Measurements from ENCODE around the gene SH3BP4. TPM values are rescaled to one million over a fixed set of nuclear protein-coding genes. Genes with fewer than 3 reads are reported as not detected.

Gene SH3BP4
- total RNA-seq, 4 donors from 2014 or later = 11.0 to 22.9 (median 18.7) TPM

DNA sequence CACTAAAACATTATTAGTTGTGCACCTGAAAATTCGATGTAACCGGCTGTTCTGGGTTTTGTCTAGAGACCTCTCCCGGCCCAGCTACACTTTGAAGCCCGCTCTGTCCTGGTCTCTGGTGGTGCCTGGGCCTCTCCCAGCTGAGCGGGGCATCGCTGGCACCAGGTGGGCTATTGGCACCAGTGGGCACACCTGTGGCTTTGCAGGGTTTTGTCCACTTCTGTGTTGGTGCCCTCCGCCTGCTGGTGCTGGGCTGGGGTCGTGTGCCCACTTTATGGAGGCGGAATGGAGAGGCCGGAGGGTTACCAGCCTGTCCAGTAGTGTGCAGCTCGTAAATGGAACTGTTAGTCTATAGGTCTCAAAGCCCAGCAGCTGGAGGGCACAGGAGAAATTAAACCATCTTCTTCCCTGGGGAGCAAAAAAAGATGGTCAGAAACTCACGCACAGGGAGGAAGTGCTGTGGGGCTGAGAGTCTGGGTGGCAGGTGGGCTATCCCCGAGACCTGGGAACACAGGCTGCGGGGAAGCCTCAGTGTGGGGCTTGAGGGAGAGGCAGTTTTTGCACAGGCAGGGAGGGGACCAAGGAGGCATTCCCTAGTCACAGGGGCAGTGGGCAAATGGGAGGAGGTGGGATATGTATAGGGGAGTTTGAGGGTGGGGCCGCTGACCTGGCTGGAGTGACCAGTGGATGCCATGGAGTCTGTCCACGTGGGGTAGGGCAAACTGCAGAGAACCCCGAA lies 30.4 kb downstream of the SH3BP4 start:
- 83 to 86% methylated on average over 7 to 15 of the region's 17 CpGs for WGBS, 2 donors
- H3K27ac ChIP-seq = peak overlapping the region; percentile 35 to 81 (median 62)

DNA sequence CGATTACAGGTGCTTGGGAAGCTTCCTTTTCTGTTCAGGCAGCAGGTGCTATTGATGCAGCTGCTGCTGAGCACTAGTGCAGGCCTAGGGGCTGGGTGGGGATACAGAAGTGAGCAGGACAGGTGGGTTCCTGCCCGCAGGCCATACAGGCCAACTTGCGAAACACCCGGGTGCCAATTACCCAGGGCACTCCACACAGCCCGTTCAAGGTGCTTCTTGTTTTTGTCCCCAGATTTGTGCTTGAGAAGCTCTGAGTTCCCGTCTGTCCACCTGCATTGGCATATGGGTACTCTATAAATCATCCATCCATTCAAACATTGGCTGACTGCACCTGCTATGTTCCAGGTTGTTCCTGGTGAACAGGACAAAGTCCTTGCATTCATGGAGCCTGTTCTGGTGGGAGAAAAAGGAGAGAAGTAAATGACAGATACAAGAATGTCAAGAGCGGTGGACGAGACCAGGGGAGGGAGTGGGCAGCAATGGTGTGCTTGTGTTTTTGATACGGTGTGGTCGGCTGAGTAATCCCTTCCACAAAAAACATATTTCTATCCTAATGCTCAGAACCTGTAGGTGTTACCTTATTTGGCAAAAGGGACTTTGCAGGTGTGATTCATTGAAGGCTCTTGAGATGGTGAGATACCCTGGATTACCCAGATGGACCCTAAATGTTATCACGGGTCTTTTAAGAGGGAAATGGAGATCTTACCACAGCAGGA lies 31.4 kb downstream of the SH3BP4 start:
- Histone ChIP-seq H3K9me3 (no peaks in the 10 kb centered on the region), H3K27ac (peak overlapping the region in 3 of 4 donors; percentile 27 to 81 (median 76)), H3K36me3 (no peaks in the 10 kb centered on the region), H3K27me3 (no peaks in the 10 kb centered on the region), H3K4me3 (no peak overlapping the region), H3K4me1 (peaks cover 18 to 58% (median 31%) of the 10 kb centered on the region in 3 donors)
- TF ChIP-seq POLR2A (IDR thresholded peaks at IDR 0.05) = no peak
- TF ChIP-seq, protein P1, sequence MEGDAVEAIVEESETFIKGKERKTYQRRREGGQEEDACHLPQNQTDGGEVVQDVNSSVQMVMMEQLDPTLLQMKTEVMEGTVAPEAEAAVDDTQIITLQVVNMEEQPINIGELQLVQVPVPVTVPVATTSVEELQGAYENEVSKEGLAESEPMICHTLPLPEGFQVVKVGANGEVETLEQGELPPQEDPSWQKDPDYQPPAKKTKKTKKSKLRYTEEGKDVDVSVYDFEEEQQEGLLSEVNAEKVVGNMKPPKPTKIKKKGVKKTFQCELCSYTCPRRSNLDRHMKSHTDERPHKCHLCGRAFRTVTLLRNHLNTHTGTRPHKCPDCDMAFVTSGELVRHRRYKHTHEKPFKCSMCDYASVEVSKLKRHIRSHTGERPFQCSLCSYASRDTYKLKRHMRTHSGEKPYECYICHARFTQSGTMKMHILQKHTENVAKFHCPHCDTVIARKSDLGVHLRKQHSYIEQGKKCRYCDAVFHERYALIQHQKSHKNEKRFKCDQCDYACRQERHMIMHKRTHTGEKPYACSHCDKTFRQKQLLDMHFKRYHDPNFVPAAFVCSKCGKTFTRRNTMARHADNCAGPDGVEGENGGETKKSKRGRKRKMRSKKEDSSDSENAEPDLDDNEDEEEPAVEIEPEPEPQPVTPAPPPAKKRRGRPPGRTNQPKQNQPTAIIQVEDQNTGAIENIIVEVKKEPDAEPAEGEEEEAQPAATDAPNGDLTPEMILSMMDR (IDR thresholded peaks at IDR 0.05) = no peak
- DNase-seq = no peak
- intact Hi-C loops (cut with DNase I) = no loop called here
- WGBS, 2 donors = 73 to 81% methylated on average over 10 of the region's 11 CpGs

More for the DNA sequence above, 30.4 kb downstream of the SH3BP4 start:
- DNase-seq = no peak
- no peaks in the 10 kb centered on the region for H3K36me3 ChIP-seq
- peaks cover 19 to 65% (median 33%) of the 10 kb centered on the region in 3 donors for H3K4me1 ChIP-seq
- no peaks in the 10 kb centered on the region for H3K9me3 ChIP-seq
- no peak for TF ChIP-seq POLR2A (IDR thresholded peaks at IDR 0.05)
- TF ChIP-seq, protein P1 (IDR thresholded peaks at IDR 0.05) = no peak
- intact Hi-C loops (cut with DNase I) = no loop called here
- no peaks in the 10 kb centered on the region for H3K27me3 ChIP-seq
- H3K4me3 ChIP-seq = peak overlapping the region in 3 of 4 donors; percentile 17 to 37 (median 20)

DNA sequence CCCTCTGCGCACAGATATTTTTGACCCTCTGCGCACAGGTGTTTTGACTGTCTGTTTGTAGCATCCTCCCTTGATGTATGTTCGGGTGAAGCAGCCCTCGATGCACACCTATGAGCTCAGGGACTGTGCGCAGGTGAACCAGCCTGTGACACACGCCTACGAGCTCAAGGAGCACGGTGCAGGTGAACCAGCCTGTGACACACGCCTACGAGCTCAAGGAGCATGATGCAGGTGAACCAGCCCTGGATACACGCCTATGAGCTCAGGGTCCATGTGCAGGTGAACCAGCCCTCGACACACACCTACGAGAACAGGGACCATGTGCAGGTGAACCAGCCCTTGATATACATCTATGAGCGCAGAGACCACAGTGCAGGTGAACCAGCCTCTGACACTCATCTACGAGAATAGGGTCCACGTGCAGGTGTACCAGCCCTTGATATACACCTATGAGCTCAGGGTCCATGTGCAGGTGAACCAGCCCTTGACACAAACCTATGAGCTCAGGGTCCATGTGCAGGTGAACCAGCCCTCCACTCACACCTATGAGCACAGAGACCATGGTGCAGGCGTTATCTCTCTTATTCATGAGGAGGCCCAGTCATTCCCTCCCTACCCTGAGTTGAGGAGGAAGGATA lies 33.9 kb downstream of the SH3BP4 start:
- Histone ChIP-seq H3K4me1 (peaks cover 7 to 57% (median 29%) of the 10 kb centered on the region in 3 donors), H3K27ac (no peak overlapping the region), H3K9me3 (no peaks in the 10 kb centered on the region), H3K4me3 (no peak overlapping the region), H3K27me3 (no peaks in the 10 kb centered on the region), H3K36me3 (no peaks in the 10 kb centered on the region)
- DNase-seq = no peak
- 89 to 94% methylated on average over 4 to 9 of the region's 17 CpGs for WGBS, 2 donors
- intact Hi-C loops (cut with DNase I) = no loop called here
- TF ChIP-seq, protein P1 (IDR thresholded peaks at IDR 0.05) = no peak
- TF ChIP-seq POLR2A (IDR thresholded peaks at IDR 0.05) = no peak

DNA sequence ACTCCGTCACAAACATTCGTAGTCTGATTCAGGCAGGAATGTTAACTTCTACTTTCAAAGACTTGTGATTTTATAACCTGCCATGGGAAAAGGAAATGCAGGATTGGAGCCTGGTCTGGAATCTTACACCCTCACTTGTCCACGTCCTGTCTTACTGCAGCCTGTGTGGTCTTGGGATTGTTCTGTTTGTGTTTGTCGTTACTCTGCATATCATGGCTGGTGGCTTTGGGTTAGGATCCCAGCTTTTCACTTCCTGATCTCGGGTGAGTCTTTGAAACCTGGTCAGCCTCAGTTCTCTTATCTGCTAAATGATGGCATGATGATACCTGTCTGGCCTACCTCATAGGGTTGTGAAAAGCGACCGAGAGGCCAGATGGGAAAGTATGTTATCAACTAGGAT lies 34.6 kb downstream of the SH3BP4 start:
- Histone ChIP-seq H3K27me3 (no peaks in the 10 kb centered on the region), H3K27ac (no peak overlapping the region), H3K9me3 (no peaks in the 10 kb centered on the region), H3K36me3 (no peaks in the 10 kb centered on the region), H3K4me1 (peaks cover under 1 to 50% (median 22%) of the 10 kb centered on the region in 3 donors), H3K4me3 (no peak overlapping the region)
- no peak for DNase-seq
- intact Hi-C loops (cut with DNase I) = no loop called here
- TF ChIP-seq, protein P1 (IDR thresholded peaks at IDR 0.05) = no peak
- TF ChIP-seq POLR2A (IDR thresholded peaks at IDR 0.05) = no peak
- WGBS, 2 donors = 75 to 95% methylated on average over 7 of the region's 7 CpGs

Measured in esophagus squamous epithelium (tissue), 5 donors.